Keratinocyte (primary cell): ENCODE results near the gene TCFL5. TPM values are rescaled to one million over a fixed set of nuclear protein-coding genes. Genes with fewer than 3 reads are reported as not detected.

Experiments used
- DNase-seq: peaks from one replicate; pipeline ENCODE4 v3.0.0-alpha.2; 2011; ENCODE audit warnings: low read depth, missing footprints, low spot score
- FAIRE-seq: peaks from 2 replicates; lab custom pipeline; 2011; peaks lifted over from hg19 to GRCh38; lab: Jason Lieb, UNC
- H2AFZ ChIP-seq: 2 replicates; pipeline ENCODE4 v1.6.0; 2012; ENCODE audit warnings: low read length, control low read depth, inconsistent platforms; ENCODE audit not compliant: control insufficient read depth
- H3K27ac ChIP-seq: 2 replicates; pipeline ENCODE4 v1.5.1; 2011; ENCODE audit warnings: low read length; ENCODE audit not compliant: control insufficient read depth, insufficient read depth
- H3K27me3 ChIP-seq: 3 replicates; pipeline ENCODE4 v1.6.0; 2011; ENCODE audit warnings: low read length; ENCODE audit not compliant: control insufficient read depth, insufficient read depth; ENCODE audit errors: extremely low read depth
- H3K36me3 ChIP-seq, 2 experiments: 2 replicates in 1 of 2; 3 replicates in 1 of 2; pipeline ENCODE4 v1.5.1; 2011; ENCODE audit warnings: low read length in 2 of 2, mild to moderate bottlenecking in 1 of 2; ENCODE audit not compliant: control insufficient read depth in 2 of 2, insufficient read depth in 2 of 2; ENCODE audit errors: extremely low read depth in 1 of 2
- H3K4me1 ChIP-seq: 3 replicates; pipeline ENCODE4 v1.5.1; 2011; ENCODE audit warnings: low read length; ENCODE audit not compliant: control insufficient read depth, insufficient read depth; ENCODE audit errors: extremely low read depth
- H3K4me2 ChIP-seq: 3 replicates; pipeline ENCODE4 v1.6.0; 2011; ENCODE audit warnings: low read depth, low read length; ENCODE audit not compliant: control insufficient read depth, insufficient read depth; ENCODE audit errors: extremely low read depth
- H3K4me3 ChIP-seq, 3 experiments: fragments of 200-600 bp in 1 of 3; sonication (generic) in 1 of 3; 2 replicates in 2 of 3; 3 replicates in 1 of 3; pipeline ENCODE4 v1.5.1; 2011 to 2016; ENCODE audit warnings: low read length in 3 of 3, mild to moderate bottlenecking in 3 of 3, control low read depth in 2 of 3, inconsistent platforms in 1 of 3, low read depth in 1 of 3, mixed read lengths in 1 of 3, mixed run types in 1 of 3, moderate library complexity in 1 of 3; ENCODE audit not compliant: control insufficient read depth in 2 of 3, insufficient read depth in 2 of 3; ENCODE audit errors: extremely low read depth in 1 of 3
- H3K79me2 ChIP-seq: 2 replicates; pipeline ENCODE4 v1.6.0; 2012; ENCODE audit warnings: low read length; ENCODE audit not compliant: control insufficient read depth, insufficient read depth
- H3K9ac ChIP-seq: 3 replicates; pipeline ENCODE4 v1.6.0; 2011; ENCODE audit warnings: low read length; ENCODE audit not compliant: control insufficient read depth, insufficient read depth; ENCODE audit errors: extremely low read depth
- H3K9me1 ChIP-seq: 3 replicates; pipeline ENCODE4 v1.6.0; 2011; ENCODE audit warnings: low read length; ENCODE audit not compliant: control insufficient read depth, insufficient read depth; ENCODE audit errors: extremely low read depth
- H3K9me3 ChIP-seq: 2 replicates; pipeline ENCODE4 v1.5.1; 2012; ENCODE audit warnings: low read depth, low read length; ENCODE audit not compliant: control insufficient read depth
- H4K20me1 ChIP-seq: 3 replicates; pipeline ENCODE4 v1.6.0; 2011; ENCODE audit warnings: low read length; ENCODE audit not compliant: control insufficient read depth, insufficient read depth; ENCODE audit errors: extremely low read depth
- EZH2 ChIP-seq: IDR thresholded peaks from one replicate; pipeline ENCODE4 v1.6.1; 2012; ENCODE audit warnings: inconsistent platforms, mild to moderate bottlenecking, low read length, moderate library complexity
- dilution Hi-C: fragments of 300-500 bp; cut with MboI; formaldehyde crosslinking; loops from one replicate; pipeline ENCODE4 v1.7.0; 2020; ENCODE audit warnings: low sequenced_read_pairs; ENCODE audit not compliant: extremely low pct_ligation_motif_present
- polyA plus RNA-seq, 5 experiments: library from polyadenylated mRNA; depleted of rRNA in 3 of 5; stranded (reverse) in 3 of 5; stranded (forward) in 1 of 5; unstranded in 1 of 5; fragments of >200 nt; gene quantifications; 1 replicate in 1 of 5; 2 replicates in 3 of 5; 3 replicates in 1 of 5; pipeline versions ENCODE4 v1.2.1 to v1.2.3, GENCODE V29; 2011 to 2012; ENCODE audit warnings: missing spikeins in 2 of 5, low read depth in 1 of 5, low replicate concordance in 1 of 5
- TF ChIP-seq, protein P1 (sequence below), 3 experiments: IDR thresholded peaks in 1 of 3; conservative IDR thresholded peaks in 1 of 3; optimal IDR thresholded peaks in 1 of 3; 2 replicates in 2 of 3; 3 replicates in 1 of 3; pipeline versions ENCODE3 to v1.5.1; 2011; ENCODE audit warnings: low read length in 3 of 3, mild to moderate bottlenecking in 3 of 3, moderate library complexity in 2 of 3, control low read depth in 1 of 3, inconsistent platforms in 1 of 3; ENCODE audit not compliant: insufficient read depth in 2 of 3; ENCODE audit errors: extremely low read depth in 1 of 3

Gene TCFL5
- polyA plus RNA-seq, 1 donor (not counting 4 experiments of a cell fraction or from before 2014, with no cell fraction given): 14.6 TPM

GRCh38 chr20:62892348-62893304 is 31.0 kb upstream of the TCFL5 start:
- H3K79me2 ChIP-seq: no peaks in the 10 kb centered on the region
- peaks cover 44 to 53% of the 10 kb centered on the region in 2 experiments for H3K36me3 ChIP-seq
- no peak for FAIRE-seq

GRCh38 chr20:62891111-62891510 is 29.5 kb upstream of the TCFL5 start:
- no peaks in the 10 kb centered on the region for H3K79me2 ChIP-seq
- H2AFZ ChIP-seq: no peak overlapping the region
- H3K4me3 ChIP-seq: no peak overlapping the region
- no peak overlapping the region for H3K27ac ChIP-seq
- no peaks in the 10 kb centered on the region for H3K27me3 ChIP-seq
- H3K9ac ChIP-seq: no peak overlapping the region
- H3K4me1 ChIP-seq: no peaks in the 10 kb centered on the region
- H3K9me3 ChIP-seq: no peaks in the 10 kb centered on the region
- FAIRE-seq: no peak
- no peak for DNase-seq
- no peaks in the 10 kb centered on the region for H4K20me1 ChIP-seq
- no peak overlapping the region for H3K4me2 ChIP-seq
- H3K36me3 ChIP-seq: peaks cover 39 to 61% of the 10 kb centered on the region in 2 experiments
- TF ChIP-seq, protein P1, sequence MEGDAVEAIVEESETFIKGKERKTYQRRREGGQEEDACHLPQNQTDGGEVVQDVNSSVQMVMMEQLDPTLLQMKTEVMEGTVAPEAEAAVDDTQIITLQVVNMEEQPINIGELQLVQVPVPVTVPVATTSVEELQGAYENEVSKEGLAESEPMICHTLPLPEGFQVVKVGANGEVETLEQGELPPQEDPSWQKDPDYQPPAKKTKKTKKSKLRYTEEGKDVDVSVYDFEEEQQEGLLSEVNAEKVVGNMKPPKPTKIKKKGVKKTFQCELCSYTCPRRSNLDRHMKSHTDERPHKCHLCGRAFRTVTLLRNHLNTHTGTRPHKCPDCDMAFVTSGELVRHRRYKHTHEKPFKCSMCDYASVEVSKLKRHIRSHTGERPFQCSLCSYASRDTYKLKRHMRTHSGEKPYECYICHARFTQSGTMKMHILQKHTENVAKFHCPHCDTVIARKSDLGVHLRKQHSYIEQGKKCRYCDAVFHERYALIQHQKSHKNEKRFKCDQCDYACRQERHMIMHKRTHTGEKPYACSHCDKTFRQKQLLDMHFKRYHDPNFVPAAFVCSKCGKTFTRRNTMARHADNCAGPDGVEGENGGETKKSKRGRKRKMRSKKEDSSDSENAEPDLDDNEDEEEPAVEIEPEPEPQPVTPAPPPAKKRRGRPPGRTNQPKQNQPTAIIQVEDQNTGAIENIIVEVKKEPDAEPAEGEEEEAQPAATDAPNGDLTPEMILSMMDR (optimal IDR thresholded peaks at IDR 0.05 in 1 of 3, IDR thresholded peaks at IDR 0.05 in 1 of 3, conservative IDR thresholded peaks at IDR 0.05 in 1 of 3; ENCODE audit: extremely low read depth in 1 of 3, insufficient read depth in 2 of 3, low read length in 3 of 3): no peak
- no peak for TF ChIP-seq EZH2
- H3K9me1 ChIP-seq: no peaks in the 10 kb centered on the region
- dilution Hi-C loops: no loop called here

More at GRCh38 chr20:62892348-62893304, 31.0 kb upstream of the TCFL5 start:
- no peak overlapping the region for H3K27ac ChIP-seq
- dilution Hi-C loops: no loop called here
- no peak overlapping the region for H3K4me3 ChIP-seq
- H3K9ac ChIP-seq: no peak overlapping the region
- no peaks in the 10 kb centered on the region for H3K27me3 ChIP-seq
- H3K9me1 ChIP-seq: no peaks in the 10 kb centered on the region
- H3K4me2 ChIP-seq: no peak overlapping the region
- H3K4me1 ChIP-seq: peaks cover 6% of the 10 kb centered on the region
- no peaks in the 10 kb centered on the region for H4K20me1 ChIP-seq
- no peak for DNase-seq
- no peaks in the 10 kb centered on the region for H3K9me3 ChIP-seq
- H2AFZ ChIP-seq: no peak overlapping the region
- TF ChIP-seq EZH2: no peak
- TF ChIP-seq, protein P1 (optimal IDR thresholded peaks at IDR 0.05 in 1 of 3, IDR thresholded peaks at IDR 0.05 in 1 of 3, conservative IDR thresholded peaks at IDR 0.05 in 1 of 3; ENCODE audit: extremely low read depth in 1 of 3, insufficient read depth in 2 of 3, low read length in 3 of 3): no peak
